Measurements from ENCODE around the gene SKI.

DNA sequence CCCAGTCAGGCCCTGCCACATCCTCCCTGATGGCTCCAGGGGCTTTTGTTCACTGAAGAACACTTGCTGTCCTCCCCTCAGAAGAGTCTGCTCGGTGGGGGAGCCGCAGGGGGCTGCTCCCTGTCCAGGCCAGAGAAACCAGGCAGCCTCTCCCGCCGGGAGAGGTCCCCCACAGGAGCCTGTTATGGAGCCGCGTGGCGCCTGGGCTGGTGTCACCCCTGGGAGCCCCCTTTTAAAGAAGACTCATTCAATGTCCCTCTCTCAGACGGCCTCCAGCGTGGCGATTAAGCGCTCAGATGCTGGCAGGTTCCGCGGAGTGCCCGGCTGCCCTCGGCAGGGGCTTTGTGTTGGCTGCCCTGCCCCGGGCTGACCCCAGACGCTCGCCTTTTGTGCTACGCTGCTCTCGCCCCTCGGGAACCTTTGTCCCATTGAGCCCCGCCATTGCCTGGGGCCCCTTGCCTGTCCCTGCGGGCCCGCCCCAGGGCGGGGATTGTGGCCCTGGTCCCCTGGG lies 43.1 kb downstream of the SKI start:
- TF ChIP-seq, protein P1, sequence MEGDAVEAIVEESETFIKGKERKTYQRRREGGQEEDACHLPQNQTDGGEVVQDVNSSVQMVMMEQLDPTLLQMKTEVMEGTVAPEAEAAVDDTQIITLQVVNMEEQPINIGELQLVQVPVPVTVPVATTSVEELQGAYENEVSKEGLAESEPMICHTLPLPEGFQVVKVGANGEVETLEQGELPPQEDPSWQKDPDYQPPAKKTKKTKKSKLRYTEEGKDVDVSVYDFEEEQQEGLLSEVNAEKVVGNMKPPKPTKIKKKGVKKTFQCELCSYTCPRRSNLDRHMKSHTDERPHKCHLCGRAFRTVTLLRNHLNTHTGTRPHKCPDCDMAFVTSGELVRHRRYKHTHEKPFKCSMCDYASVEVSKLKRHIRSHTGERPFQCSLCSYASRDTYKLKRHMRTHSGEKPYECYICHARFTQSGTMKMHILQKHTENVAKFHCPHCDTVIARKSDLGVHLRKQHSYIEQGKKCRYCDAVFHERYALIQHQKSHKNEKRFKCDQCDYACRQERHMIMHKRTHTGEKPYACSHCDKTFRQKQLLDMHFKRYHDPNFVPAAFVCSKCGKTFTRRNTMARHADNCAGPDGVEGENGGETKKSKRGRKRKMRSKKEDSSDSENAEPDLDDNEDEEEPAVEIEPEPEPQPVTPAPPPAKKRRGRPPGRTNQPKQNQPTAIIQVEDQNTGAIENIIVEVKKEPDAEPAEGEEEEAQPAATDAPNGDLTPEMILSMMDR (IDR thresholded peaks at IDR 0.05; ENCODE audit: poor library complexity) = no peak
- no peak for TF ChIP-seq EZH2phosphoT487 (IDR thresholded peaks at IDR 0.05; ENCODE audit: low read depth, severe bottlenecking, unreplicated experiment)
